Ramos (cell line): Measurements from ENCODE around the gene MPP3.
"Not testable (repeated sequence)": the region's sequence is repeated elsewhere in the genome, so short reads cannot be mapped to it uniquely, and the experiment has no call there.

ENCODE experiments used
- in situ Hi-C: fragments of 300-500 bp; cut with MboI; formaldehyde crosslinking; loops from one replicate; pipeline ENCODE4 v1.14.3; 2022; ENCODE audit warnings: low sequenced_read_pairs; ENCODE audit not compliant: unreplicated experiment

The MPP3 gene

DNA sequence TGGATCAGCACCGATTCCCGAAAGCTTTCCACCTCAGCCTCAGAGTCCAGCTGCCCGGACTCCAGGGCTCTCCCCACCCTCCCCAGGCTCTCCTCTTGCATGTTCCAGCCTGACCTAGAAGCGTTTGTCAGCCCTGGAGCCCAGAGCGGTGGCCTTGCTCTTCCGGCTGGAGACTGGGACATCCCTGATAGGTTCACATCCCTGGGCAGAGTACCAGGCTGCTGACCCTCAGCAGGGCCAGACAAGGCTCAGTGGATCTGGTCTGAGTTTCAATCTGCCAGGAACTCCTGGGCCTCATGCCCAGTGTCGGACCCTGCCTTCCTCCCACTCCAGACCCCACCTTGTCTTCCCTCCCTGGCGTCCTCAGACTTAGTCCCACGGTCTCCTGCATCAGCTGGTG is 29.0 kb upstream of the MPP3 start:
- in situ Hi-C loops: no loop called here

DNA sequence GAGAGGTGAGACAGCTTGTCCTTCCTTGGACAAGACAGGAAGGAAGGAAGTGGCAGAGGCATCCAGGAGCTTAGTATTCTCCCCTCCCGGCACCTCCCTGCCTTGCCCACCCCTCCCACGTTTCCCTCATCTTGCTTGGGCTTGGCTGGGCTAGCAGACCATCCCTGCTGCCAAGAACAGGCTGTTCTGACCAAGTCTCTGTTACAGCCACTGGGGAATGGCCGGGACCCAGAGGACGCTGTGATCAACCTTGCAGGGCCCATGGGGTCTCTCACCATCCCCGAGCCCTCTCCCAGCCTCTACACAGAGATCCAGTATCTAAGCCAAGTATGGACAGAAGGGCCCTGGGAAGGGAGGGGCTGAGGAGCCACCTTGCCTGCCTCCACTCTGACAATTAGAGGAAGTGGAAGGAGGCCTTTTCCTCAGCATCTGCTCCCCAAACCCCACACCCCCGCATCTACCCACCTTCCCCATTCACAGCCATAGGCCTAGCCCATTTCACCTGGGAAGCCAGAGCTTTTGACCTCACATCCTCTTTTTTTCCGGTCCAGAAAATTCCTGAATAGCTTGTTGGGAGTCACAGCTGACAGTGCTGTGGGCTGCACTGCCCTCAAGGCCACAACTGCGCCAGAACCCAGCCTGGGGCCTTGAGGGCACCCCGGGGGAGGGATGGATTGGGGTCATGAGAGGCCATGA is 28.1 kb upstream of the MPP3 start:
- in situ Hi-C loops: no loop called here

DNA sequence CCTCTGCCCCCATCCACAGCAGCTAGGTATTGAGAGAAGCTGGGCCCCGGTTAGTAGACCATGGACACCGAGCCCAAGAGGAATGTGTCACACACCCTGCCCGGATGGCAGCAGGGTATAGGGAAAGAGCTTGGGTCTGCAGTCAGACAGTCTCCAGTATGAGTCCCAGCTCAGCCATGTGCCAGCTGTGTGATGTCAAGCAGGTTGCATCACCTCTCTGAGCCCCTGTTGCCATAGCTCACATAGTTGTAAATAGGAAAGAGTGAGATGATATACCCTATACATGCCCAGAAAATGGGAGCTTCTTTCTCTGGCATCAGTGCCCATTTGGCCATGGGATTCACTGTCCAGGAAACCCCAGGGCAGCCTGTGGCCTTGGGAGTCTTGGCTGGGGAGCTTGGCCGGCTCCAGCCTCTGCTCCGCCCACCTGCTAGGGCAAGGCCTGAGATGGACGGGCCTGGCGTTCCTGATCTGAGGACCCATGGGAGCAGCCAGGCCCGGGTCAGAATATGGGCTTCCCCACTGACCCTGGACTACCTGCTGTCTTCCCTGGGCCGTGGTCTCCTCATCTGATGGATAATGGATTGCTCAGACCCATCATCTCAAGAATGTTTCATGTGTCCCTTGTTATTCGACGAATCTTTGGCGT is 27.3 kb upstream of the MPP3 start:
- in situ Hi-C loops: no loop called here

DNA sequence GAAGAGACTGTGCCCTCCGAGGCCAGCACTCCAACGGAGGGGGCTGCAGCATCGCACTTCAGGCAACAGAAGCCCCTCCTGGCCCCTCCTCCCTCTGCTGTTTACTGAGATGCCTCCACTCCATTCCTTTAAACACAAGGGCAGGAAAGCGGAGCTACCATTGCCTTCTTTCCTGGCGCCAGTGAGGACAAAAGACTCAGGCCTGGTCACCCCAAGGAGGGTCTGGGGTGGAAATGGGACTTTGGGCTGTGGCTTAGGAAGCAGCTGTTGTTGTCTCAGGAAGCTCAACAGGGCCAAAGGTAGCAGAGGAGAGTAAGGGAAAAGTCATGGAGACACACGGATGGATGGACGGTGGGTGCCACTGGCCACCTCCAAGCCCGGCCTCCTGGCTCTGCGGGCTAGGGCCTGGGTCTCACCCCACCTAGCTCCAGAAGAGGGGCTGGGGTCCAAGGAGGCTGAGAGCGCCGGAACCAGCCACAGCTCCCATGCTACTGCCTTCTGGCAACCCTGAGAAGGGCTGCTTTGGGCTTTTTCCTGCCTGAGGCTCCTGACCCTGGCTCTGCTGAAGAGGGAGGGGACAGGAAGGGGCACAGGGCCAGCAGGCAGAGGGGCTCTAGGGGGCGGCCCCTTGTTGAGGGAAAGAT is 25.1 kb upstream of the MPP3 start:
- in situ Hi-C loops: no loop called here

DNA sequence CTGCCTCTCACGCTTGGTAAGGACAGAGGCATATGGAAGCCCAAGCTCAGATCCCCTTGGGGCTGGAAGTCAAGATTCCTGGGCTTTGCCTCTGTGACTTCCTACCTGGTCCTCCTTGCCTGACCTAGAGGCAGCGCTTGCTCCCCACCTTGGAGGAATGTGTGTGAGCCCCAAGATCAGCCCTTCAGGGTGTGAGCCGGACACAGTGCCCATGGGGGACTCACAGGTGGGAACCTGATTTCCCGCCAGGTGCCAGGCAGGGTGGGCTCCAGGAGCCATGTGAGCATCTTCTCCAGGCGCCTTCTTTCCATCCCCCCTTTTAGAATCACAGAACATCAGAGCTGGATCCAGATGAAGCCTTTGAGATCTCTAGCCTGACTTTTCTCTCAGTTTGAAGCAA is 24.2 kb upstream of the MPP3 start:
- in situ Hi-C loops: no loop called here

DNA sequence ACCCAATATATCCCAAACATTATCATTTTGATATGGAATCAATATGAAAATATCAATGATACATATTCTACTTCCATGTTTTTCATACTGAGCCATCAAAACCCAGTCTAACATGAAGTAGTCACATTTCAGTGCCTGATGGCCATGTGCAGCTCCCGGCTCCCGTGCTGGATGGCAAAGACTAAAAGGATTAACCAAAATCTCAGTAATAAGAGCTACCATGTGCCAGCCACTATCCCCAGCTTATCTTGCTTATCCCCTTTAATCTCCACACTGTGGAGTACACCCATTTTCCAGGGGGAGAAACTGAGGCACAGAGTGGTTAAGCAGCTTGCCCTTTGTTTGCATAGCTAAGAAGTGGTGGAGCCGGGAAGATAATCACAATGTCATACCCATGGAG is 23.2 kb upstream of the MPP3 start:
- in situ Hi-C loops: no loop called here

DNA sequence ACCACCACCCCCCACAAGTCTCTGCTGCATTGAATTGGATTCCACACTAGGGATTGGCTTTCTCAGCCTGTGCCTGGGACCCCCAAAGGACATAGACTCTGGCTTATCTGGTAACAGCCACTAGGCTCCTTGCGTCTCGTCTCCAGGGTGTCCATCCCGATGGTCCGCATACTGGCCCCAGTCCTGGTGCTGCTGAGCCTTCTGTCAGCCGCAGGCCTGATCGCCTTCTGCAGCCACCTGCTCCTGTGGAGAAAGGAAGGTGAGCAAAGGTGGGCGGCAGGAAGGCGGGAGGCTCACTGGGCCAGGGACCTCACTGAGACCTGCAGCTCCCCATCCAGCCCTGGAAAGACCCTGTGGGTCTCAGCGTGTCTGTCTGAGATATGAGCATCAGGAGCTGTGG is 22.1 kb upstream of the MPP3 start:
- in situ Hi-C loops: no loop called here

DNA sequence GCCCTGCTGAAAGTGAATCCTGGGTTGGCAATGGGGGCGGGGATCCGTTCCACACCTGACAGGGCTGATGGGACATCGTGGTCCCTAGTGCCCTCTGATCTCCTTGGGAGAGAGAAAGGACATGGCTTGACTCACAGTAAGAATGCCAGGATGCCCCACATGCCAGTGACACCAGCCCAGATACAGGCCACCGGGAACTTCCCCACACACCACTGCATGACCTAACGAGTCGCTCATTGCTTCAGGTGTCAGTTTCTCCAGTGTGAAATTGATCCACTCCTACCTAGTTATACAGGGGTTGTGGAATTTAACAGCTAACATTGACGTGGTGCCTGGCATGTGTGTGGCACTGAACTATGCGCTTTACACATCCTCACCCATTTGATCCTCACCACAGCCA is 21.6 kb upstream of the MPP3 start:
- in situ Hi-C loops: no loop called here

DNA sequence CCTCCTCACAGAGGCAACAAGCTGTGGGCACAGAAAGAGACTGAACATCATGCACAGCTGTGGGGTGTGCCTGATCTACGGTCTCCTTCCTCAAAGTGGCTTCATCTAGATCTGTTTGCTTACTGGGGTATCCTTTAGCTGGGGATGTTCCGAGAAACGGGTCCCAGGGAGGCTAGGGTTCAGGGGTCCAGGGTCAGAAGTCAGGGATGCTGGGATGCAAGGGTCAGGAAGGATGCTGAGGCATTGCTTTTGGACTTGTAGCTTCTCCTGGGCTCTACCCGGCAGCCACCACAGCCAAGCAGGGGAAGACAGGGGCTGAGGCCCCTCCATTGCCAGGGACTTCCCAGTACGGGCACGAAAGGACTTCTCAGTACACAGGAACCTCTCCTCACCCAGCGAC is 20.6 kb upstream of the MPP3 start:
- in situ Hi-C loops: no loop called here

DNA sequence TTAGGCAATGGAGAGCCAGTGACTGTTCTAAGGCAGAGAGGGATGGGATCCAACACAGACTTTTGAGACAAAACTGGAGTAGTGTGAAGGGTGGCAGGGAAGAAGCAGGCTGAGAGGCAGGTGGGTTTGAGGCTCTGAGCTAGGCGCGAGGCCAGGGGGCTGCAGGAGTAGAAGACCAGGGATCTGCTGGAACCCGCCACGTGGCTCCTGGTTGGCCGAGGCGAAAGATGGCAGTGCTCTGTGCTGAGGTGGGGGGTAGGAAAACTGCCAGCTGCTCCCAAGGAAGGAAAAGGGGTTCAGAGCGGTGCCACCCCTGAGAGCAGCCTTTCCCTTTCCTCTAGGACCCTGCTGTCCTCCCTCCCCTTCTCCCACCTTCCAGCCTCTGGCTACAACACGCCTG is 19.6 kb upstream of the MPP3 start:
- in situ Hi-C loops: no loop called here

DNA sequence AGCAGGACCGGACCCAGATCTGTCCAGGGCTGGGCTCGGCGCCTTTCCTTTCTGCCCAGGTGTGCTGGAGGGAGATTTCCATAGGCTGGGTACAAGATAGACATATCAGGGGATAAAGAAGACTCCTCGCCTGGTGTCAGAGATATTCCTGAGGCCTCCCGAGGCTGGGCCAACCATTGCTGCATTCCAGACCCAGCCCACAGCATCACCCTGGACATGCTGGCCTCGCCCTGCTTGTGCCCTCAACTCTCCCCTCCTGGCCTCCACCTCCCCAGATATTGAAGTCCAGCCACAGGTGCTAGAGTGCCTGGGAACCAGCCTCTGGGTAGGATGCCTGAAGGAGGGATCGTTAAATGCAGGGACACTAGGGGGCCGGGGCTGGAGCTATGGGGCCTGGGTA is 16.2 kb upstream of the MPP3 start:
- in situ Hi-C loops: no loop called here

DNA sequence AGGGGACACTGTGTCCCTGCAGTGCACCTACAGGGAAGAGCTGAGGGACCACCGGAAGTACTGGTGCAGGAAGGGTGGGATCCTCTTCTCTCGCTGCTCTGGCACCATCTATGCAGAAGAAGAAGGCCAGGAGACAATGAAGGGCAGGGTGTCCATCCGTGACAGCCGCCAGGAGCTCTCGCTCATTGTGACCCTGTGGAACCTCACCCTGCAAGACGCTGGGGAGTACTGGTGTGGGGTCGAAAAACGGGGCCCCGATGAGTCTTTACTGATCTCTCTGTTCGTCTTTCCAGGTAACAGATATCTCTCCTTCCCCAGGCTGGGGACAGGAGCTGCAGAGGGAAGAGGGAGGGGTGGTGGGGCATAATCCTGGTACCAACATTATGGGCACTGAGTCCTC is 15.7 kb upstream of the MPP3 start:
- in situ Hi-C loops: no loop called here

DNA sequence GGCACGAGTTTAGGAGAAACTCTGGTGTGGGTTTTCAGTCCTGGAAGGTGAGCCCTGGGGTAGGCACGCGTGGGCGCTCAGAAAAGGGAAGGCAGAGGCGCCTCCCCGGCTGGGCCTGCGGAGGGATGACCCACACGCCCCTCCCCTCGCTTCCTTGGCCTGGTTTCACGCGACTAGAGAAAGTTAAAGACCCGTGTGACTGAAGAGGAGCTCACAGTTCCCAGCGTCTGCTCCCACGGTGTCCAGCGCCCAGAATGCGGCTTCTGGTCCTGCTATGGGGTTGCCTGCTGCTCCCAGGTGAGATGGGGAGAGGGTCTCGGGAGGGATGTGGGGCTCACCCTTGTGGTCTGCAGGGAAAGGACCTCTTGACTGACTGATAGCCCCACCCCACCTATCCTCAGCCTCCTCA is 14.0 kb upstream of the MPP3 start, which contains the start of gene CD300LG:
Gene CD300LG, plus strand, starts transcription at position 214 of the 409 bp plus-strand sequence. Its CDS starts 41 bp downstream, at position 255.
- in situ Hi-C loops: no loop called here

DNA sequence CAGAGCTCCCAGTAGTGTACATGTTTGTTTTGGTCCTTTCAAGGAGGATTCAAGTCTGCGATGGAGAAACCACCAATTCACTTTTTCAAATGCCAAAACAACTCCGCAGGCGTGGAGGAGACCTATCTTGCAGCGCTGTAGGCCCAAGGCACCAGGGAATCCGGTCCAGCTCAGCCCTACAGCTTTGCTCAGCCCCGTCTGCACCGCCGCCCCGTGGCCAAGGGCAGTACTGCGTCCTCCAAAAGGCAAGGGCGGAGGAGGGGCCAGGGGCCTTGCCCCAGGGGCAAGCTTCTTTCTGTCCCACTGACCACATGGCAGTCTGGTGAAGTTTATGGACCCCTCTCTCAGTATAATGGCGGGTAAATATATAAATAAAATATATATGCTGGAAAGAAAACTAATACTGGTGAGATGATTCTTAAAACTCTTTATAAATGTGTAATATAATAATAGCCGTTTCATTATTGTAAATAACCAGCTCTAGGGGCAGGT is 13.3 kb upstream of the MPP3 start:
- in situ Hi-C loops: no loop called here

DNA sequence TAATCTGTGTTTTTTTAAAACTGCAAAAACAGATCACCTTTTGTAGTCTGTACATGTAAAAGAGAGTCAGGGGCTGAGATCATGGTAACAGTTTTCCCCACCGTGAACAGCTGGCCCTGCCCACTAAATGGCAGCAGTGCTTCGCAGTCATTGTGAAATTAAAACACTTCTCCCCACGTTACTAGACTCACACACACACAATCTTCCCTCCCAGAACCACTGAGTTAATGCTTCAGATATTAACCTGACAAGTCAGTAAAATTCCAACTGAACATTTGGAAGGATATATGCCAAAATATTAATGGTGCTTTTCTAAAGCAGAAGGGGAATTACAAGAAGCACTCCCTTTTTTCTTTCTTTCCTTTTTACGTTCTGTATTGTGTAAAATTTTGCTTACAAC is 12.8 kb upstream of the MPP3 start:
- in situ Hi-C loops: no loop called here

DNA sequence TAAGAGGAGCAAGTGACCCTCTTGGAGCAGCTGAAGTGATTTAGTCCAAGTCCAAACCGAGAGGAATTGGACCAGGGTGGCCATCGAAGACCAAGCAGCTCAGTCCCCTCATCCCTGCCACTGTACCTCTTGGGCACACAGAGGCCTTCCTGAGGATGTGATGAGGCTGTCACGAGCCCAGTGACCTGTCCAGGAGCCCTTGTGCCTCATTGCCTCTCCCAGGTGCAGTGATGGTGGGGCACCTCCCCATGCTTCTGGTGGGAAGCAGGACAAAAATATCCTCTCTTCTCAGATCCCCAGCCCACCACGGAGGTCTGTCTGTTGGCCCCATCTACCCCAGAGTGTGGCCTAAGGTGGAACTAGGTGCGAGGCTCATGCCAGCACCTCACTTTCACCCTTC is 11.3 kb upstream of the MPP3 start:
- in situ Hi-C loops: no loop called here

DNA sequence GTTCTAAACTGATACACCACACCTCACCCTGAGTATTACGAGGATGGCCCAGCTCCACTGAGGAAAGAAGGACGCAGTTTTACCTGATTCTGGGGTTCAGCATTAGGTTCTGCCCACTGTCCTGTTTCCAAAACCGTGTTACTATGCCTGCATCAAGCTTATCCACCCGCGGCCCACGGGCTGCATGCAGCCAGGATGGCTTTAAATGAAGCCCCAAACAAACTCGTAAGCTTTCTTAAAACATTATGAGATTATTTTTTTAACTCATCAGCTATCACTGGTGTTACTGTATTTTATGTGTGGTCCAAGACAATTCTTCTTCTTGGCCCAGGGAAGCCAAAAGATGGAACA is 10.0 kb upstream of the MPP3 start:
- in situ Hi-C loops: no loop called here

DNA sequence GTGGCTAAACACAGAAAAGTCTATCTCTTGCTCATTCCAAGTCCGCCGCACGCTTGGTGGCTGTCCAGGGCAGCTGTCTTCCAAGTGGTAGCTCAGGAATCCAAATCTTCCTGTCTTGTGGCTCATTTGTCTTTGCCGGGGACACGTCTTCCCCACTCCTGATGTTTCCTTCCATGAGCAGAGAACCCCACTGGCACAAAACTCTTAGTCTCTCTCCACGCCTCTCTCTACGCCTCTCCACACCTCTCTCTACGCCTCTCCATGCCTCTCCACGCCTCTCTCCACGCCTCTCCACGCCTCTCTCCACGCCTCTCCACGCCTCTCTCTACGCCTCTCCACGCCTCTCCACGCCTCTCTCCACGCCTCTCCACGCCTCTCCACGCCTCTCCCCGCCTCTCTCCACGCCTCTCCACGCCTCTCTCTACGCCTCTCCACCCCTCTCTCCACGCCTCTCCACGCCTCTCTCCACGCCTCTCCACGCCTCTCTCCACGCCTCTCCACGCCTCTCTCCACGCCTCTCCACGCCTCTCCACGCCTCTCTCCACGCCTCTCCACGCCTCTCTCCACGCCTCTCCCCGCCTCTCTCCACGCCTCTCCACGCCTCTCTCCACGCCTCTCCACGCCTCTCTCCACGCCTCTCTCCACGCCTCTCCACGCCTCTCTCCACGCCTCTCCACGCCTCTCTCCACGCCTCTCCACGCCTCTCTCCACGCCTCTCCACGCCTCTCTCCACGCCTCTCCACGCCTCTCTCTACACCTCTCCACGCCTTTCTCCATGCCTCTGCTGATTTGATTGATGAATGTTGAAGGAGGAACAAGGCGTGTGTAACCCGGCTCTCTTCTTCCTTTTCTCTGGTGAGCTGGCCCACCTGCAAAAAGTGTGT is 9.4 kb upstream of the MPP3 start:
- in situ Hi-C loops: not testable (repeated sequence)

DNA sequence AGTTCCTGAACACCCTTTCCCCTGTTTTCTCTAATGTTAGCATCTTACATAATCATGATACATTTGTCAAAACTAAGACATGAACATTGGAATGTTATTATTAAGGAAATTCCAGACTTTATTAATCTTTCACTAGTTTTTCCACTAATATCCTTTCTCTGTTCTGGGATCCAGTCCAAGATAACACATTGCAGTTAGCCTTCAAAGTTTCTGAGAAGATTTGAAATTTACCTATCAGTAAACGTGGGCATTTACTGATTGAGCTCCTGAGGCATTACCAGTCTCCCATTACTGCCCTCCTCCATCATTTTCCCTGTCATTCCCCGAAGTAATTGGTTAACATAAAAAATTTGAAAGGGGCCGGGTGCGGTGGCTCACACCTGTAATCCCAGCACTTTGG is 8.3 kb upstream of the MPP3 start:
- in situ Hi-C loops: no loop called here

DNA sequence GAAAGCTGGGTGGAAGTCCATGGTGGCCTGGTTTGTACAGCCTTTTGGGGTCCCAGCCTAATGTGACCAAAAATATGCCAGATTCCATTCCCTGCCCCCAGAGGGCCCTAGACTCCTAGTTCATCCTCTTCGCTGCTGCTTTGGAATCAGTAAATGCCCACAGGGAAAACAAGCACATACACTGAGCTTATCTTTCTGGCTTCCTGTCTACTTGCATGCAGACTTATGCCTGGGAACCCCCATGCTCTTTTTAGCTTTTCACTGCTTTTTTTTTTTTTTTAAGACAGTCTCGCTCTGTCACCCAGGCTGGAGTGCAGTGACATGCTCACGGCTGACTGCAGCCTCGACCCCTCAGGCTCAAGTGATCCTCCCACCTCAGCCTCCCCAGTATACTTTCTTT is 7.9 kb upstream of the MPP3 start:
- in situ Hi-C loops: no loop called here

DNA sequence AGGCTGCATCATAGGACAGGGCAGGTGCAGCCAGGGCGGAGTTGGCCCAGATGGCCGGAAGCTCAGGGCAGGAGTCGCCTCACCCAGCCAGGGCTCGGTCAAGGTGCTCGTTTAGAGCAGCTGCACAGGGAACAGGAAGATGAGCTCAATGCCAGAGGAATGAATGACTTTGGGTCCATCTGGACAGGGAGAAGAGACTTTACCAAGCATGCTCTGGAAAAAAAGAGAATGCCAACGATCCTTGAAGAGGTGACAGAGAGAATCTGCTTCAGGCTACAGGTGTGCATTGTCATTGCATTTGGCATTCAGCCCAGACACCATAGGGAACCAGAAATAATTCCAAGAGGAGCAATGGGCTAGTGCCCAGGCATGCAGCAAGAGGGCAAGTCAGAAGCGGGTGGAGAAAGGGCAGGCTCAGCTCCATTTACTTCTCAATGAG is 6.7 kb upstream of the MPP3 start:
- in situ Hi-C loops: no loop called here
